Adipose tissue (tissue), 3 donors: Measurements from ENCODE around the gene CRTAP. TPM values are rescaled to one million over a fixed set of nuclear protein-coding genes. Genes with fewer than 3 reads are reported as not detected.
"Not testable (repeated sequence)": the region's sequence is repeated elsewhere in the genome, so short reads cannot be mapped to it uniquely, and the experiment has no call there.

Experiments used
- H3K27ac ChIP-seq: one replicate; pipeline ENCODE4 v1.5.1; 2013; ENCODE audit warnings: low read depth, low read length
- WGBS, 3 donors: extraction: QIAGEN DNeasy Blood & Tissue Kit; methylation state at CpG; one replicate each; pipeline ENCODE4 v1.1.7; 2013; 5-methylcytosine and 5-hydroxymethylcytosine counted together
- polyA plus RNA-seq, 3 donors: library from polyadenylated mRNA; stranded (reverse); fragments of 200-250 nt; gene quantifications; one replicate each; pipeline ENCODE4 v1.2.3, GENCODE V29; 2013
- donor health status: healthy with polysubstance abuse.
- donor health status: Bipolar disorder and iron deficiency.
- donor health status: healthy.

CRTAP gene
- polyA plus RNA-seq, 3 donors, result 34.8 to 268 (median 247) TPM

GRCh38 chr3:33162621-33163020 is 48.8 kb downstream of the CRTAP start:
- not testable (repeated sequence) for H3K27ac ChIP-seq
- 87 to 90% (median 89%) methylated on average over 5 of the region's 5 CpGs for WGBS, 3 donors

- H3K27ac ChIP-seq, result no peak overlapping the region
- 88% methylated on average over 1 of the region's 1 CpG for WGBS, 3 donors
These were observed 51.6 kb downstream of the CRTAP start for GRCh38 chr3:33165372-33165771.

GRCh38 chr3:33166095-33166494 is 52.3 kb downstream of the CRTAP start:
- WGBS, 3 donors, result 66 to 88% (median 78%) methylated on average over 2 of the region's 2 CpGs
- no peak overlapping the region for H3K27ac ChIP-seq

GRCh38 chr3:33167284-33167683 is 53.5 kb downstream of the CRTAP start:
- WGBS, 3 donors, result 75 to 82% (median 81%) methylated on average over 3 of the region's 3 CpGs
- no peak overlapping the region for H3K27ac ChIP-seq

GRCh38 chr3:33167716-33168336 is 54.0 kb downstream of the CRTAP start:
- 58 to 71% (median 65%) methylated on average over 3 of the region's 3 CpGs for WGBS, 3 donors
- no peak overlapping the region for H3K27ac ChIP-seq

- H3K27ac ChIP-seq, result no peak overlapping the region
- WGBS, 3 donors, result 82 to 91% (median 88%) methylated on average over 6 of the region's 6 CpGs
These were observed 56.7 kb downstream of the CRTAP start for GRCh38 chr3:33170531-33170930.

- WGBS, 3 donors, result 59 to 77% (median 61%) methylated on average over 4 of the region's 4 CpGs
- no peak overlapping the region for H3K27ac ChIP-seq
These were observed 57.8 kb downstream of the CRTAP start for GRCh38 chr3:33171580-33171979.

- no peak overlapping the region for H3K27ac ChIP-seq
- WGBS, 3 donors, result 4 to 51% (median 46%) methylated on average over 2 of the region's 2 CpGs
These were observed 59.3 kb downstream of the CRTAP start for GRCh38 chr3:33173103-33173502.

GRCh38 chr3:33173672-33174071 is 59.9 kb downstream of the CRTAP start:
- WGBS, 3 donors, result 77 to 87% (median 85%) methylated on average over 4 of the region's 4 CpGs
- H3K27ac ChIP-seq, result no peak overlapping the region

- H3K27ac ChIP-seq, result no peak overlapping the region
- WGBS, 3 donors, result 68 to 85% (median 76%) methylated on average over 4 of the region's 4 CpGs
These were observed 60.3 kb downstream of the CRTAP start for GRCh38 chr3:33174095-33174494.

- 94 to 96% (median 96%) methylated on average over 19 of the region's 19 CpGs for WGBS, 3 donors
- H3K27ac ChIP-seq, result no peak overlapping the region
These were observed 61.0 kb downstream of the CRTAP start for GRCh38 chr3:33174711-33175414.

GRCh38 chr3:33179132-33179531 is 65.3 kb downstream of the CRTAP start:
- H3K27ac ChIP-seq, result no peak overlapping the region
- WGBS, 3 donors, result 71 to 81% (median 78%) methylated on average over 1 of the region's 1 CpG

GRCh38 chr3:33181229-33181628 is 67.4 kb downstream of the CRTAP start:
- H3K27ac ChIP-seq, result no peak overlapping the region
- 80 to 88% (median 85%) methylated on average over 5 of the region's 5 CpGs for WGBS, 3 donors

- H3K27ac ChIP-seq, result not testable (repeated sequence)
- WGBS, 3 donors, result 95 to 97% (median 96%) methylated on average over 1 of the region's 1 CpG
These were observed 67.8 kb downstream of the CRTAP start for GRCh38 chr3:33181641-33182040.

- no peak overlapping the region for H3K27ac ChIP-seq
- 76 to 85% (median 84%) methylated on average over 2 of the region's 2 CpGs for WGBS, 3 donors
These were observed 71.0 kb downstream of the CRTAP start for GRCh38 chr3:33184863-33185262.

GRCh38 chr3:33186524-33187367 is 72.9 kb downstream of the CRTAP start:
- WGBS, 3 donors, result 93 to 95% (median 94%) methylated on average over 13 of the region's 13 CpGs
- no peak overlapping the region for H3K27ac ChIP-seq

GRCh38 chr3:33187368-33187634 is 73.5 kb downstream of the CRTAP start:
- 82 to 89% (median 89%) methylated on average over 3 of the region's 3 CpGs for WGBS, 3 donors
- H3K27ac ChIP-seq, result no peak overlapping the region

- no peak overlapping the region for H3K27ac ChIP-seq
- 64 to 84% (median 80%) methylated on average over 1 of the region's 1 CpG for WGBS, 3 donors
These were observed 80.5 kb downstream of the CRTAP start for GRCh38 chr3:33194303-33194702.

- WGBS, 3 donors, result 24 to 85% (median 77%) methylated on average over 3 of the region's 3 CpGs
- no peak overlapping the region for H3K27ac ChIP-seq
These were observed 82.7 kb downstream of the CRTAP start for GRCh38 chr3:33196538-33196937.
